ENCODE measurements around the gene KRTAP12-1. TPM values are rescaled to one million over a fixed set of nuclear protein-coding genes. Genes with fewer than 3 reads are reported as not detected.

The KRTAP12-1 gene
- total and polyA plus RNA-seq, 7 donors, result not detected

- Histone ChIP-seq H3K27me3 (ENCODE audit: insufficient read depth in 3 of 3, low read length in 2 of 3) (peaks cover 0 to 33% (median 14%) of the 10 kb centered on the region in 3 donors), H3K36me3 (ENCODE audit: insufficient read depth in 1 of 2, low read depth in 1 of 2) (no peaks in the 10 kb centered on the region), H3K4me1 (no peaks in the 10 kb centered on the region), H3K4me3 (no peak within 1 kb of the TSS), H3K9me3 (peaks cover 2% of the 10 kb centered on the region), H3K27ac (no peak within 1 kb of the TSS)
- WGBS, 3 donors, result 24 to 38% (median 25%) methylated on average over 14 to 21 of the region's 21 CpGs
- no peak for TF ChIP-seq CTCF (IDR thresholded peaks at IDR 0.05)
- intact Hi-C loops (cut with DNase I), result no loop called here
- DNase-seq (no peak), ATAC-seq (no peak)
Observed at GRCh38 chr21:44637018-44637850, 44.7 kb downstream of the KRTAP12-1 start, which contains the start of gene KRTAP10-10. KRTAP10-10 (plus strand) TSS chr21:44637356; CDS start chr21:44637418, 62 bp downstream.

- ATAC-seq (no peak), DNase-seq (no peak)
- WGBS, 3 donors, result 75 to 76% (median 75%) methylated on average over 15 of the region's 15 CpGs
- intact Hi-C loops (cut with DNase I), result no loop called here
- no peaks in the 10 kb centered on the region for H3K4me1 ChIP-seq
- TF ChIP-seq CTCF (IDR thresholded peaks at IDR 0.05), result no peak
- no peak overlapping the region for H3K4me3 ChIP-seq
- no peak overlapping the region for H3K27ac ChIP-seq
- H3K27me3 ChIP-seq (ENCODE audit: insufficient read depth in 3 of 3, low read length in 2 of 3), result peaks cover 0 to 33% (median 14%) of the 10 kb centered on the region in 3 donors
- peaks cover 6% of the 10 kb centered on the region for H3K9me3 ChIP-seq
- no peaks in the 10 kb centered on the region for H3K36me3 ChIP-seq (ENCODE audit: insufficient read depth in 1 of 2, low read depth in 1 of 2)
Observed at GRCh38 chr21:44636209-44637017, 45.5 kb downstream of the KRTAP12-1 start.

GRCh38 chr21:44632067-44632466 is 49.9 kb downstream of the KRTAP12-1 start:
- Histone ChIP-seq H3K27me3 (ENCODE audit: insufficient read depth in 3 of 3, low read length in 2 of 3) (peaks cover 0 to 24% (median 4%) of the 10 kb centered on the region in 3 donors), H3K4me1 (no peaks in the 10 kb centered on the region), H3K9me3 (peaks cover 6% of the 10 kb centered on the region), H3K4me3 (no peak overlapping the region), H3K27ac (no peak overlapping the region), H3K36me3 (ENCODE audit: insufficient read depth in 1 of 2, low read depth in 1 of 2) (no peaks in the 10 kb centered on the region)
- intact Hi-C loops (cut with DNase I), result no loop called here
- no peak for TF ChIP-seq CTCF (IDR thresholded peaks at IDR 0.05)
- 78 to 97% (median 83%) methylated on average over 1 of the region's 1 CpG for WGBS, 3 donors
- no peak for ATAC-seq
- DNase-seq, result no peak

Other genes starting within 250 kb of the KRTAP12-1 start
- 1 to 10 TPM in 1 of 4 donors, under 1 TPM in 3; 0.13 to 1.1 (median 0.23) TPM for gene LRRC3, start 226.7 kb downstream of the KRTAP12-1 start, total RNA-seq
- gene LRRC3, start 226.7 kb downstream of the KRTAP12-1 start, polyA plus RNA-seq, result under 1 TPM; 0.08 to 0.29 (median 0.08) TPM
- gene KRTAP10-1, start 142.0 kb downstream of the KRTAP12-1 start, total RNA-seq, result not detected
- not detected for gene KRTAP10-1, start 142.0 kb downstream of the KRTAP12-1 start, polyA plus RNA-seq
- gene KRTAP10-2, start 130.7 kb downstream of the KRTAP12-1 start, total RNA-seq, result not detected
- gene KRTAP10-2, start 130.7 kb downstream of the KRTAP12-1 start, polyA plus RNA-seq, result not detected
- not detected for gene KRTAP10-3, start 123.4 kb downstream of the KRTAP12-1 start, total RNA-seq
- gene KRTAP10-3, start 123.4 kb downstream of the KRTAP12-1 start, polyA plus RNA-seq, result not detected
- gene KRTAP10-4, start 108.4 kb downstream of the KRTAP12-1 start, total RNA-seq, result not detected
- gene KRTAP10-4, start 108.4 kb downstream of the KRTAP12-1 start, polyA plus RNA-seq, result not detected
- gene KRTAP10-5, start 101.6 kb downstream of the KRTAP12-1 start, total RNA-seq, result not detected
- not detected for gene KRTAP10-5, start 101.6 kb downstream of the KRTAP12-1 start, polyA plus RNA-seq
- not detected for gene KRTAP10-6, start 89.7 kb downstream of the KRTAP12-1 start, total RNA-seq
- not detected for gene KRTAP10-6, start 89.7 kb downstream of the KRTAP12-1 start, polyA plus RNA-seq
- gene KRTAP10-7, start 81.6 kb downstream of the KRTAP12-1 start, total RNA-seq, result not detected
- not detected for gene KRTAP10-7, start 81.6 kb downstream of the KRTAP12-1 start, polyA plus RNA-seq
- gene KRTAP10-8, start 70.1 kb downstream of the KRTAP12-1 start, total RNA-seq, result not detected
- gene KRTAP10-8, start 70.1 kb downstream of the KRTAP12-1 start, polyA plus RNA-seq, result not detected
- not detected for gene KRTAP10-9, start 55.1 kb downstream of the KRTAP12-1 start, total RNA-seq
- gene KRTAP10-9, start 55.1 kb downstream of the KRTAP12-1 start, polyA plus RNA-seq, result not detected
- gene KRTAP10-10, start 44.8 kb downstream of the KRTAP12-1 start, total RNA-seq, result not detected
- not detected for gene KRTAP10-10, start 44.8 kb downstream of the KRTAP12-1 start, polyA plus RNA-seq
- gene KRTAP10-11, start 35.7 kb downstream of the KRTAP12-1 start, total RNA-seq, result not detected
- not detected for gene KRTAP10-11, start 35.7 kb downstream of the KRTAP12-1 start, polyA plus RNA-seq
- gene KRTAP12-4, start 27.5 kb downstream of the KRTAP12-1 start, total RNA-seq, result not detected
- not detected for gene KRTAP12-4, start 27.5 kb downstream of the KRTAP12-1 start, polyA plus RNA-seq
- gene KRTAP12-3, start 24.2 kb downstream of the KRTAP12-1 start, total RNA-seq, result not detected
- gene KRTAP12-3, start 24.2 kb downstream of the KRTAP12-1 start, polyA plus RNA-seq, result not detected
- not detected for gene KRTAP12-2, start 15.2 kb downstream of the KRTAP12-1 start, total RNA-seq
- gene KRTAP12-2, start 15.2 kb downstream of the KRTAP12-1 start, polyA plus RNA-seq, result not detected
- not detected for gene KRTAP10-12, start 15.0 kb upstream of the KRTAP12-1 start, total RNA-seq
- gene KRTAP10-12, start 15.0 kb upstream of the KRTAP12-1 start, polyA plus RNA-seq, result not detected
- gene TSPEAR, start 29.4 kb upstream of the KRTAP12-1 start, total RNA-seq, result not detected
- not detected for gene TSPEAR, start 29.4 kb upstream of the KRTAP12-1 start, polyA plus RNA-seq
- gene UBE2G2, start 119.7 kb upstream of the KRTAP12-1 start, total RNA-seq, result 10 to 100 TPM; 64.9 to 93.8 (median 81.7) TPM
- 10 to 100 TPM; 39.0 to 72.8 (median 55.3) TPM for gene UBE2G2, start 119.7 kb upstream of the KRTAP12-1 start, polyA plus RNA-seq
- gene SUMO3, start 135.9 kb upstream of the KRTAP12-1 start, total RNA-seq, result 10 to 100 TPM; 50.2 to 78.7 (median 65.6) TPM
- gene SUMO3, start 135.9 kb upstream of the KRTAP12-1 start, polyA plus RNA-seq, result 10 to 100 TPM; 38.6 to 86.6 (median 58.7) TPM
- 10 to 100 TPM; 49.6 to 72.1 (median 66.5) TPM for gene PTTG1IP, start 191.5 kb upstream of the KRTAP12-1 start, total RNA-seq
- gene PTTG1IP, start 191.5 kb upstream of the KRTAP12-1 start, polyA plus RNA-seq, result 100 to 1,000 TPM in 1 of 3 donors, 10 to 100 TPM in 2; 57.1 to 108 (median 69.3) TPM
- 10 to 100 TPM in 3 of 4 donors, 1 to 10 TPM in 1; 8.3 to 11.7 (median 11.0) TPM for gene ITGB2, start 238.7 kb upstream of the KRTAP12-1 start, total RNA-seq
- gene ITGB2, start 238.7 kb upstream of the KRTAP12-1 start, polyA plus RNA-seq, result 1 to 10 TPM; 2.5 to 4.6 (median 2.7) TPM